ENCODE data around the gene HTR6.

Gene HTR6

DNA sequence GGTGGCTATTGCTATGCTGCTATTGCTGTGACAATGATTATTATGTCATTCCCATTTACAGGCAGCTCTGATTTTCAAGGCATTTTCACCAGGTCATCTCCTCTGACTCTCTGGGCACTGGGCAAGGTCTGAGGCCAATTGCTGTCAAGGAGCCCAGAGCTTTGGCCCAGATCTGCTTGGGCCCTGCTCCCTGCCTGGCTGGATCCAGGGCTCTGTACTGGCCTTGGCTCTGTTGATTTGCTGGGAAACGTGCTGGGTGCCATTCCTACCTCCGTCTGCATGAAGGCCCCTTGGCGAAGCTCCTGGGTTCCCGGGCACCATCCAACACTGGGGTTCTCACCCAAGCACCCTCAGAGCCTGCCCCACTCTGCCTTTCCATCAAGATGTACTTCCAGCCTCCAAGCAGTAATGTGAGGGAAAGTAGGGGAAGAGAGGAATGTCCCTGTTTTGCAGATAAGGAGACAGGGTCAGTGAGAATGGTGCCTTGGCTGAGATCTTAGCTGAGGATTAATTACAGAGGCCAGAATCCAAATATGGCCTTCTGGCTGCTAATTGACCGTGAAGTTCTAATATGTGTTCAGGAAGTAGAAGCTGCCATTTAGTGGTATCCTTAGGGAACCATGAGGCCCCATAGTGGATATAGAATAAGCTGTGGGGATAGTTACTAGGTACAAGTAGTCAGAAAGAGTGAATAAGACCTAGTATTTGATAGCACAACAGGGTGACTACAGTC is 63.9 kb downstream of the HTR6 start:
- TF ChIP-seq SIN3A (IDR thresholded peaks at IDR 0.05; ENCODE audit: borderline replicate concordance, insufficient read depth, low read length), result no peak
- TF ChIP-seq, protein P1, sequence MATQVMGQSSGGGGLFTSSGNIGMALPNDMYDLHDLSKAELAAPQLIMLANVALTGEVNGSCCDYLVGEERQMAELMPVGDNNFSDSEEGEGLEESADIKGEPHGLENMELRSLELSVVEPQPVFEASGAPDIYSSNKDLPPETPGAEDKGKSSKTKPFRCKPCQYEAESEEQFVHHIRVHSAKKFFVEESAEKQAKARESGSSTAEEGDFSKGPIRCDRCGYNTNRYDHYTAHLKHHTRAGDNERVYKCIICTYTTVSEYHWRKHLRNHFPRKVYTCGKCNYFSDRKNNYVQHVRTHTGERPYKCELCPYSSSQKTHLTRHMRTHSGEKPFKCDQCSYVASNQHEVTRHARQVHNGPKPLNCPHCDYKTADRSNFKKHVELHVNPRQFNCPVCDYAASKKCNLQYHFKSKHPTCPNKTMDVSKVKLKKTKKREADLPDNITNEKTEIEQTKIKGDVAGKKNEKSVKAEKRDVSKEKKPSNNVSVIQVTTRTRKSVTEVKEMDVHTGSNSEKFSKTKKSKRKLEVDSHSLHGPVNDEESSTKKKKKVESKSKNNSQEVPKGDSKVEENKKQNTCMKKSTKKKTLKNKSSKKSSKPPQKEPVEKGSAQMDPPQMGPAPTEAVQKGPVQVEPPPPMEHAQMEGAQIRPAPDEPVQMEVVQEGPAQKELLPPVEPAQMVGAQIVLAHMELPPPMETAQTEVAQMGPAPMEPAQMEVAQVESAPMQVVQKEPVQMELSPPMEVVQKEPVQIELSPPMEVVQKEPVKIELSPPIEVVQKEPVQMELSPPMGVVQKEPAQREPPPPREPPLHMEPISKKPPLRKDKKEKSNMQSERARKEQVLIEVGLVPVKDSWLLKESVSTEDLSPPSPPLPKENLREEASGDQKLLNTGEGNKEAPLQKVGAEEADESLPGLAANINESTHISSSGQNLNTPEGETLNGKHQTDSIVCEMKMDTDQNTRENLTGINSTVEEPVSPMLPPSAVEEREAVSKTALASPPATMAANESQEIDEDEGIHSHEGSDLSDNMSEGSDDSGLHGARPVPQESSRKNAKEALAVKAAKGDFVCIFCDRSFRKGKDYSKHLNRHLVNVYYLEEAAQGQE (IDR thresholded peaks at IDR 0.05; ENCODE audit: insufficient read depth in 1 of 2, low read depth in 2 of 2, low read length in 2 of 2), result no peak
- no peak for TF ChIP-seq POLR2AphosphoS5 (IDR thresholded peaks at IDR 0.05; ENCODE audit: low read depth, low read length)
- TF ChIP-seq FOXP2 (optimal IDR thresholded peaks at IDR 0.05; ENCODE audit: borderline replicate concordance, extremely low read depth, extremely low read length, insufficient read depth), result no peak
- no peak for TF ChIP-seq TAF1 (IDR thresholded peaks at IDR 0.05; ENCODE audit: borderline replicate concordance, insufficient read depth, low read length)

DNA sequence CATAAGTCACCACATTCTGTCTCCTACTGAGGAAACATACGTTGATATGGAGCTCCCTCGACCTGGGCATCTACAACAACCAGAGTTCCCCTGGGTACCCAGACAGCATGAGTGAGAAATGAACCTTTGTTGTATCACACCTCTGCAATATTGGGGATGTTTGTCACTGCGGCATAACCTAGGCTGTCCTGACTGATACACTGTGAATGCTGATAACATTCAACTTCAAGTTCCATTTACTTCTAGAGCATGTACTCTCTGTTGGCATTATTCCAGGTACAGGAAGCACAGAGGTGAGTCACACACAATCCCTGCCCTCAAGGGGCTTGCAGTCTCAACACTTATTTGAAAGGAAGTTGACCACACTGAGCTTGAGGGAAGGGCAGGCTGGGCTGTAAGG is 65.6 kb downstream of the HTR6 start:
- TF ChIP-seq SIN3A (IDR thresholded peaks at IDR 0.05; ENCODE audit: borderline replicate concordance, insufficient read depth, low read length) (no peak), TAF1 (IDR thresholded peaks at IDR 0.05; ENCODE audit: borderline replicate concordance, insufficient read depth, low read length) (no peak)

Measured in PFSK-1 (cell line).